Trophoblast cell (in vitro differentiated cells and primary cell): ENCODE results near the gene TMOD1.

Source experiments
- DNase-seq, 2 donors: peaks; one replicate each; pipeline ENCODE4 v3.0.0-alpha.2; 2016
- H2AFZ ChIP-seq: 2 replicates; pipeline ENCODE4 v1.6.1; 2013; ENCODE audit warnings: low read length, moderate library complexity, mild to moderate bottlenecking; ENCODE audit not compliant: insufficient read depth, poor library complexity
- H2AK5ac ChIP-seq: 2 replicates; pipeline ENCODE4 v1.6.1; 2013; ENCODE audit warnings: mild to moderate bottlenecking, low read length
- H2BK120ac ChIP-seq: 2 replicates; pipeline ENCODE4 v1.6.1; 2013; ENCODE audit warnings: low read length, mild to moderate bottlenecking, moderate library complexity; ENCODE audit not compliant: insufficient read depth, poor library complexity
- H2BK12ac ChIP-seq: 2 replicates; pipeline ENCODE4 v1.6.1; 2013; ENCODE audit warnings: mild to moderate bottlenecking, low read length, moderate library complexity
- H2BK5ac ChIP-seq: 2 replicates; pipeline ENCODE4 v1.6.1; 2013; ENCODE audit warnings: low read length, low read depth, moderate library complexity, mild to moderate bottlenecking; ENCODE audit not compliant: poor library complexity
- H3K14ac ChIP-seq: 2 replicates; pipeline ENCODE4 v1.6.1; 2013; ENCODE audit warnings: mild to moderate bottlenecking, low read length
- H3K18ac ChIP-seq: 2 replicates; pipeline ENCODE4 v1.6.1; 2013; ENCODE audit warnings: mild to moderate bottlenecking, low read length
- H3K23ac ChIP-seq: 2 replicates; pipeline ENCODE4 v1.6.1; 2013; ENCODE audit warnings: low read length
- H3K27ac ChIP-seq: 2 replicates; pipeline ENCODE4 v1.5.1; 2013; ENCODE audit warnings: low read depth, mild to moderate bottlenecking, inconsistent platforms, low read length, moderate library complexity
- H3K27me3 ChIP-seq: 2 replicates; pipeline ENCODE4 v1.6.1; 2013; ENCODE audit warnings: inconsistent platforms, mild to moderate bottlenecking, low read length, moderate library complexity; ENCODE audit not compliant: insufficient read depth
- H3K36me3 ChIP-seq, 2 experiments: 1 replicate in 1 of 2; 2 replicates in 1 of 2; pipeline ENCODE4 v1.6.1; 2013; ENCODE audit warnings: low read length in 2 of 2, mild to moderate bottlenecking in 2 of 2, moderate library complexity in 1 of 2; ENCODE audit not compliant: insufficient read depth in 2 of 2, control insufficient read depth in 1 of 2
- H3K4ac ChIP-seq: 2 replicates; pipeline ENCODE4 v1.6.1; 2013; ENCODE audit warnings: low read depth, mild to moderate bottlenecking, low read length, moderate library complexity
- H3K4me1 ChIP-seq, 2 experiments: 1 replicate in 1 of 2; 2 replicates in 1 of 2; pipeline ENCODE4 v1.6.1; 2013; ENCODE audit warnings: low read length in 2 of 2, mild to moderate bottlenecking in 2 of 2, moderate library complexity in 1 of 2; ENCODE audit not compliant: insufficient read depth in 2 of 2, control insufficient read depth in 1 of 2
- H3K4me2 ChIP-seq: 2 replicates; pipeline ENCODE4 v1.6.1; 2013; ENCODE audit warnings: inconsistent platforms, mild to moderate bottlenecking, low read length, moderate library complexity
- H3K4me3 ChIP-seq: 2 replicates; pipeline ENCODE4 v1.5.1; 2013; ENCODE audit warnings: mild to moderate bottlenecking, low read depth, low read length, inconsistent platforms
- H3K79me1 ChIP-seq: one replicate; pipeline ENCODE4 v1.6.1; 2013; ENCODE audit warnings: low read length
- H3K79me2 ChIP-seq: 2 replicates; pipeline ENCODE4 v1.6.1; 2013; ENCODE audit warnings: low read length, mild to moderate bottlenecking; ENCODE audit not compliant: control insufficient read depth, insufficient read depth, poor library complexity
- H3K9ac ChIP-seq: 2 replicates; pipeline ENCODE4 v1.6.1; 2013; ENCODE audit warnings: mild to moderate bottlenecking, low read length
- H3K9me3 ChIP-seq: 2 replicates; pipeline ENCODE4 v1.6.1; 2013; ENCODE audit warnings: low read depth, mild to moderate bottlenecking, control low read depth, inconsistent platforms, low read length; ENCODE audit not compliant: insufficient read depth
- H4K12ac ChIP-seq: 2 replicates; pipeline ENCODE4 v1.6.1; 2013; ENCODE audit warnings: low read depth, mild to moderate bottlenecking, low read length, moderate library complexity
- H4K8ac ChIP-seq: 2 replicates; pipeline ENCODE4 v1.6.1; 2013; ENCODE audit warnings: low read depth, mild to moderate bottlenecking, low read length, moderate library complexity
- H4K91ac ChIP-seq: one replicate; pipeline ENCODE4 v1.6.1; 2013; ENCODE audit warnings: low read depth, mild to moderate bottlenecking, low read length, moderate library complexity
- WGBS: extraction: QIAGEN DNeasy Blood & Tissue Kit; methylation state at CpG from one replicate; pipeline ENCODE4 v1.1.7; 2013; ENCODE audit warnings: missing lambda C conversion rate; ENCODE audit not compliant: insufficient read length, insufficient coverage; ENCODE audit errors: extremely low coverage; 5-methylcytosine and 5-hydroxymethylcytosine counted together

TMOD1 gene

DNA sequence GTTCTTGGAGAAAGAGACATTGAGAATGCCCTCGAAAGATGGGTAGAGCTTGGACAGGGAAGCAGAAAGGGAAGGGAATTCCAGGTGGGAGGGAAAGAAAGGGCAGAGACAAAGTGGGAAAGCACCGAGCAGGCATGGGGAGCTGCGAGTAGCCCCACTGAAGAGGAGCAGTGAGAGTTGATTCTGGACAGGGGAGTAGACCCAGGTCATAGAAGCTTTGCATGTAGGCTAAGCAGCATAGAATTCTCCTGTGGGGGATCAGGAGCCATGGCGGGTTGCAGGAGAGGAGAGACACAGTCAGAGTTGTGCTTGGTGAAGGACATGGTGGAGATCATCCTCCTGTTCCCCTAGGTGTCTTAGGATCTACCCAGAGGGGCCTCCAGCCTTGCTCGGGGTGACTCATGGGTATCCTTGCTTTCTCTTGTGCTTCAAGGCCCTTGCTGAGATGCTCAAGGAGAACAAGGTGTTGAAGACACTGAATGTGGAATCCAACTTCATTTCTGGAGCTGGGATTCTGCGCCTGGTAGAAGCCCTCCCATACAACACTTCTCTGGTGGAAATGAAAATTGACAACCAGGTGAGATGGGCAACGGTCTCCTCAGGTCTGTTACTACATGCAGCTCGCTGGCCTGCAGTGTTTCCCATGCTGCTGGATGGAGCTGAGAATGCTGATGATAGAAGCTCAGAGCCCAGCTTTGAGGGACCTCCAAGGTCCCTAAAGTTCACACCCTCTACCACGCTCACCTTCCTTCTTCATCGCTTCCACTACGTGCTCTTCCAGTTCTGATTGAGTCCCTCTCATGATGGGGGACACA, 67.2 kb downstream of the TMOD1 start:
- H2BK120ac ChIP-seq = no peak overlapping the region
- no peak overlapping the region for H4K12ac ChIP-seq
- H2AFZ ChIP-seq = no peak overlapping the region
- H3K27ac ChIP-seq = no peak overlapping the region
- no peak overlapping the region for H2BK5ac ChIP-seq
- no peak overlapping the region for H3K4ac ChIP-seq
- H3K9ac ChIP-seq = no peak overlapping the region
- WGBS = no CpG with 5 or more reads among the region's 11 CpGs
- peaks cover 2% of the 10 kb centered on the region for H3K9me3 ChIP-seq
- no peak overlapping the region for H4K91ac ChIP-seq
- DNase-seq = no peak
- no peak overlapping the region for H3K14ac ChIP-seq
- H3K79me1 ChIP-seq = no peaks in the 10 kb centered on the region
- H4K8ac ChIP-seq = no peak overlapping the region
- H3K36me3 ChIP-seq = no peaks in the 10 kb centered on the region
- H3K18ac ChIP-seq = no peak overlapping the region
- no peak overlapping the region for H3K4me3 ChIP-seq
- no peak overlapping the region for H2AK5ac ChIP-seq
- H3K27me3 ChIP-seq = no peaks in the 10 kb centered on the region
- no peak overlapping the region for H2BK12ac ChIP-seq
- no peaks in the 10 kb centered on the region for H3K4me1 ChIP-seq
- H3K79me2 ChIP-seq = no peaks in the 10 kb centered on the region
- no peak overlapping the region for H3K23ac ChIP-seq
- H3K4me2 ChIP-seq = no peak overlapping the region

DNA sequence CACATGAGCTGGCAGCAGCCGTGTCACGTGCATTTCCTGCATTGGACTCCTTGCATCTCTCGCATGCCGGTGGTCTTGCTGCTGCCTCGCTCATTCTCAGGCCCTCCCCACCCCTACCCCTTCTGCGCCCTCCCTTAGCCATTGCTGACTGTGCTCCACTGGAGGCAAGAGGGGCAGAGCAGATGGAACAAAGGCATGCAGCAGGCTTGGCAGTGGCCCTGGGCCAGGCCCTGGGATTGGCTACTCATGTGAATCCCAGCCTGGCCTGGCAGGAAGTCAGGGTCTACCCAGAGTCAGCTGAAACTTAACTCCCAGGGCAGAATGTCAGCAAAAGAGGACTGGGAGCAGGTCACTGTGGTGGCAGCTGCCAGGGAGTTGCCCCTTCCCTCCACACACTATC, 69.4 kb downstream of the TMOD1 start:
- no peak overlapping the region for H4K12ac ChIP-seq
- no peak overlapping the region for H4K8ac ChIP-seq
- H3K18ac ChIP-seq = no peak overlapping the region
- no peak for DNase-seq
- H3K4ac ChIP-seq = no peak overlapping the region
- no peak overlapping the region for H2BK5ac ChIP-seq
- no peaks in the 10 kb centered on the region for H3K79me2 ChIP-seq
- H3K9me3 ChIP-seq = peaks cover 2% of the 10 kb centered on the region
- no peak overlapping the region for H3K14ac ChIP-seq
- H2BK12ac ChIP-seq = no peak overlapping the region
- no peak overlapping the region for H3K4me2 ChIP-seq
- H4K91ac ChIP-seq = no peak overlapping the region
- H3K4me3 ChIP-seq = no peak overlapping the region
- H3K9ac ChIP-seq = no peak overlapping the region
- H2BK120ac ChIP-seq = no peak overlapping the region
- H2AK5ac ChIP-seq = no peak overlapping the region
- H3K36me3 ChIP-seq = no peaks in the 10 kb centered on the region
- H2AFZ ChIP-seq = no peak overlapping the region
- H3K4me1 ChIP-seq = no peaks in the 10 kb centered on the region
- no peaks in the 10 kb centered on the region for H3K27me3 ChIP-seq
- H3K27ac ChIP-seq = no peak overlapping the region
- H3K79me1 ChIP-seq = no peaks in the 10 kb centered on the region
- WGBS = no CpG with 5 or more reads among the region's 6 CpGs
- no peak overlapping the region for H3K23ac ChIP-seq

DNA sequence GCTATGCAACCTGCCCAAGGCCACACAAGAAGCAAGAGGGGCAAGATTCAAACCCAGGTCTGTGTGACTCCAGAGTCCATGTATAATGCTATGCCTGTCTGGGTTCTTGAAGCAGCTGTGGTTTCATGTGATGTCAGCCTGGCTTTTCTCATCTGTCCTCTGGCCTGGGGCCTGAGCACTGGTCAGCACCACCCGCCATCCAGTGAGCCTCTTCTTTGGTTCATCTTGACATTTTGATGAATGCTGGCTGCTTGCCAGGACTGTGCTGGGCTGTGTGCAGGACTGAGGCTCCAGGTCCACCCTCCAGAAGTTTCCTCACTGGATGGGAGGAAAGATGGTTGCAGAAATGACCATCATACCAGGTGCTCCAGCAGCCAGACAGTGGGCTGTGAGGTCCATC, 70.2 kb downstream of the TMOD1 start:
- H2BK12ac ChIP-seq = no peak overlapping the region
- H3K79me1 ChIP-seq = no peaks in the 10 kb centered on the region
- H3K79me2 ChIP-seq = no peaks in the 10 kb centered on the region
- no peak overlapping the region for H3K9ac ChIP-seq
- no peak overlapping the region for H4K91ac ChIP-seq
- peaks cover 2% of the 10 kb centered on the region for H3K9me3 ChIP-seq
- H3K14ac ChIP-seq = no peak overlapping the region
- no peaks in the 10 kb centered on the region for H3K4me1 ChIP-seq
- no peak overlapping the region for H3K4me2 ChIP-seq
- no peak overlapping the region for H3K18ac ChIP-seq
- no peak overlapping the region for H3K4me3 ChIP-seq
- no peak overlapping the region for H3K27ac ChIP-seq
- WGBS = no CpG with 5 or more reads among the region's 1 CpG
- H4K8ac ChIP-seq = no peak overlapping the region
- H3K27me3 ChIP-seq = no peaks in the 10 kb centered on the region
- no peak overlapping the region for H3K23ac ChIP-seq
- H2BK5ac ChIP-seq = no peak overlapping the region
- no peak overlapping the region for H2AFZ ChIP-seq
- DNase-seq = no peak
- H2AK5ac ChIP-seq = no peak overlapping the region
- H2BK120ac ChIP-seq = no peak overlapping the region
- no peak overlapping the region for H4K12ac ChIP-seq
- H3K36me3 ChIP-seq = no peaks in the 10 kb centered on the region
- no peak overlapping the region for H3K4ac ChIP-seq

- no peak overlapping the region for H4K12ac ChIP-seq
- WGBS = no CpG with 5 or more reads among the region's 9 CpGs
- H3K4ac ChIP-seq = no peak overlapping the region
- no peaks in the 10 kb centered on the region for H3K79me1 ChIP-seq
- no peaks in the 10 kb centered on the region for H3K79me2 ChIP-seq
- H3K27me3 ChIP-seq = no peaks in the 10 kb centered on the region
- H3K23ac ChIP-seq = no peak overlapping the region
- H3K9me3 ChIP-seq = peaks cover 2% of the 10 kb centered on the region
- no peak overlapping the region for H3K14ac ChIP-seq
- no peak overlapping the region for H2BK5ac ChIP-seq
- H4K91ac ChIP-seq = no peak overlapping the region
- H3K4me1 ChIP-seq = no peaks in the 10 kb centered on the region
- no peak overlapping the region for H3K27ac ChIP-seq
- no peak overlapping the region for H3K9ac ChIP-seq
- no peak overlapping the region for H2AFZ ChIP-seq
- H2BK12ac ChIP-seq = no peak overlapping the region
- no peak overlapping the region for H3K4me2 ChIP-seq
- H2BK120ac ChIP-seq = no peak overlapping the region
- H3K4me3 ChIP-seq = no peak overlapping the region
- no peak overlapping the region for H3K18ac ChIP-seq
- no peak overlapping the region for H4K8ac ChIP-seq
- no peak for DNase-seq
- H2AK5ac ChIP-seq = no peak overlapping the region
- no peaks in the 10 kb centered on the region for H3K36me3 ChIP-seq
Measured at GRCh38 chr9:97572196-97572891, 70.9 kb downstream of the TMOD1 start.
